CD4-positive, alpha-beta memory T cell (primary cell): ENCODE results near the gene EPHB1. TPM values are rescaled to one million over a fixed set of nuclear protein-coding genes. Genes with fewer than 3 reads are reported as not detected.
"Not testable (repeated sequence)": the region's sequence is repeated elsewhere in the genome, so short reads cannot be mapped to it uniquely, and the experiment has no call there.

Experiments used
- CTCF ChIA-PET: fragments of 350-600 bp; sonication (Branson Sonifier 250); formaldehyde crosslinking; loops from one replicate; lab custom pipeline; 2021; ENCODE audit warnings: inconsistent platforms; ENCODE audit not compliant: partially characterized antibody; lab: Charles Lee
- POLR2A ChIA-PET: fragments of 350-600 bp; sonication (Branson Sonifier 250); formaldehyde crosslinking; loops from one replicate; lab custom pipeline; 2021; ENCODE audit not compliant: partially characterized antibody; lab: Charles Lee
- DNase-seq, 5 donors: peaks; one replicate each; pipeline versions ENCODE4 v3.0.0 to v3.0.0-alpha.2; 2020 to 2022; ENCODE audit warnings: mixed read lengths in 1 of 5
- H3K27ac ChIP-seq: one replicate; pipeline ENCODE4 v1.7.0; 2013; ENCODE audit warnings: low read depth, low read length
- H3K27me3 ChIP-seq: 2 replicates; pipeline ENCODE4 v1.7.0; 2013; ENCODE audit warnings: mild to moderate bottlenecking, low read length, moderate library complexity; ENCODE audit not compliant: insufficient read depth
- H3K36me3 ChIP-seq: 2 replicates; pipeline ENCODE4 v1.7.0; 2013; ENCODE audit warnings: mild to moderate bottlenecking, low read length, moderate library complexity; ENCODE audit not compliant: insufficient read depth
- H3K4me1 ChIP-seq: 2 replicates; pipeline ENCODE4 v1.7.0; 2013; ENCODE audit warnings: mild to moderate bottlenecking, low read length, moderate library complexity; ENCODE audit not compliant: insufficient read depth
- H3K4me3 ChIP-seq, 2 donors: one replicate each; pipeline ENCODE4 v1.7.0; 2013; ENCODE audit warnings: low read length in 2 of 2, mild to moderate bottlenecking in 1 of 2
- H3K9me3 ChIP-seq, 2 donors: one replicate each; pipeline ENCODE4 v1.7.0; 2013; ENCODE audit warnings: low read length in 2 of 2, control low read depth in 1 of 2; ENCODE audit not compliant: control insufficient read depth in 1 of 2
- H3K27ac Mint-ChIP-seq, 7 donors: one replicate each; pipeline ENCODE4 v1.8.0; 2020 to 2021; ENCODE audit warnings: mixed read lengths in 7 of 7, mild to moderate bottlenecking in 6 of 7, inconsistent platforms in 3 of 7, moderate library complexity in 3 of 7
- H3K27me3 Mint-ChIP-seq, 2 donors: one replicate each; pipeline ENCODE4 v1.8.0; 2020 to 2021; ENCODE audit warnings: mixed read lengths in 2 of 2
- H3K36me3 Mint-ChIP-seq, 2 donors: one replicate each; pipeline ENCODE4 v1.8.0; 2020 to 2021; ENCODE audit warnings: mixed read lengths in 2 of 2, inconsistent platforms in 1 of 2, mild to moderate bottlenecking in 1 of 2
- H3K4me1 Mint-ChIP-seq, 4 donors: one replicate each; pipeline ENCODE4 v1.8.0; 2020 to 2021; ENCODE audit warnings: mixed read lengths in 4 of 4, mild to moderate bottlenecking in 1 of 4
- H3K4me3 Mint-ChIP-seq, 8 donors: one replicate each; pipeline ENCODE4 v1.8.0; 2020 to 2021; ENCODE audit warnings: mixed read lengths in 8 of 8, mild to moderate bottlenecking in 7 of 8, moderate library complexity in 6 of 8, inconsistent platforms in 3 of 8
- H3K9me3 Mint-ChIP-seq, 8 donors: one replicate each; pipeline ENCODE4 v1.8.0; 2020 to 2021; ENCODE audit warnings: mixed read lengths in 8 of 8, mild to moderate bottlenecking in 5 of 8, inconsistent platforms in 3 of 8, moderate library complexity in 1 of 8
- intact Hi-C: fragments of 100-400 bp; cut with micrococcal nuclease; formaldehyde crosslinking; loops from one replicate; pipeline ENCODE4 v1.15.1; 2023
- polyA plus RNA-seq, 2 donors: library from polyadenylated mRNA; unstranded; fragments of 300-500 nt; fragmentation: Illumina TruSeq; gene quantifications; one replicate each; pipeline ENCODE4 v1.2.3, GENCODE V29; 2021
- total RNA-seq, 2 experiments: library from RNA; stranded (reverse); gene quantifications; one replicate each; pipeline ENCODE4 v1.2.3, GENCODE V29; 2021

EPHB1 gene
- total and polyA plus RNA-seq, 4 experiments from 2014 or later = 0.30 to 0.69 (median 0.43) TPM; not detected in 1

GRCh38 chr3:134992586-134992985 lies 197.5 kb downstream of the EPHB1 start:
- Mint-ChIP-seq H3K27me3 (peaks cover 0 to 7% of the 10 kb centered on the region in 2 donors), H3K27ac (no peak overlapping the region), H3K36me3 (no peaks in the 10 kb centered on the region), H3K4me1 (no peaks in the 10 kb centered on the region), H3K4me3 (no peak overlapping the region), H3K9me3 (peaks cover 0 to 4% (median 0%) of the 10 kb centered on the region in 8 donors)
- intact Hi-C loops = no loop called here
- Histone ChIP-seq H3K27ac (no peak overlapping the region), H3K4me1 (no peaks in the 10 kb centered on the region), H3K9me3 (no peaks in the 10 kb centered on the region), H3K4me3 (no peak overlapping the region), H3K36me3 (no peaks in the 10 kb centered on the region), H3K27me3 (no peaks in the 10 kb centered on the region)
- DNase-seq = no peak
- POLR2A ChIA-PET = no interaction called here
- CTCF ChIA-PET = no interaction called here

- no peaks in the 10 kb centered on the region for H3K36me3 ChIP-seq
- H3K9me3 ChIP-seq = no peaks in the 10 kb centered on the region
- H3K27ac Mint-ChIP-seq = no peak overlapping the region
- H3K4me3 Mint-ChIP-seq = no peak overlapping the region
- CTCF ChIA-PET = no interaction called here
- H3K4me3 ChIP-seq = no peak overlapping the region
- no peaks in the 10 kb centered on the region for H3K36me3 Mint-ChIP-seq
- no peak overlapping the region for H3K27ac ChIP-seq
- no peaks in the 10 kb centered on the region for H3K4me1 Mint-ChIP-seq
- POLR2A ChIA-PET = no interaction called here
- H3K9me3 Mint-ChIP-seq = peaks cover 0 to 4% (median 0%) of the 10 kb centered on the region in 8 donors
- no peak for DNase-seq
- intact Hi-C loops = no loop called here
- H3K27me3 Mint-ChIP-seq = peaks cover 0 to 8% of the 10 kb centered on the region in 2 donors
- no peaks in the 10 kb centered on the region for H3K4me1 ChIP-seq
- no peaks in the 10 kb centered on the region for H3K27me3 ChIP-seq
These were observed 198.0 kb downstream of the EPHB1 start for GRCh38 chr3:134993011-134993410.

- no peaks in the 10 kb centered on the region for H3K27me3 ChIP-seq
- H3K4me1 ChIP-seq = no peaks in the 10 kb centered on the region
- peaks cover 0 to 5% (median 0%) of the 10 kb centered on the region in 8 donors for H3K9me3 Mint-ChIP-seq
- H3K36me3 Mint-ChIP-seq = no peaks in the 10 kb centered on the region
- H3K4me1 Mint-ChIP-seq = no peaks in the 10 kb centered on the region
- peaks cover 0 to 11% of the 10 kb centered on the region in 2 donors for H3K27me3 Mint-ChIP-seq
- H3K36me3 ChIP-seq = no peaks in the 10 kb centered on the region
- CTCF ChIA-PET = no interaction called here
- no peak overlapping the region for H3K4me3 Mint-ChIP-seq
- no peak overlapping the region for H3K4me3 ChIP-seq
- H3K9me3 ChIP-seq = no peaks in the 10 kb centered on the region
- DNase-seq = no peak
- H3K27ac ChIP-seq = no peak overlapping the region
- no peak overlapping the region for H3K27ac Mint-ChIP-seq
- POLR2A ChIA-PET = no interaction called here
- intact Hi-C loops = no loop called here
These were observed 203.1 kb downstream of the EPHB1 start for GRCh38 chr3:134998158-134998557.

- H3K36me3 Mint-ChIP-seq = no peaks in the 10 kb centered on the region
- DNase-seq = no peak
- intact Hi-C loops = no loop called here
- no peak overlapping the region for H3K4me3 ChIP-seq
- ChIA-PET CTCF (no interaction called here), POLR2A (no interaction called here)
- no peak overlapping the region for H3K27ac ChIP-seq
- peak overlapping the region in 1 of 8 donors; percentile 11 for H3K4me3 Mint-ChIP-seq
- H3K27me3 Mint-ChIP-seq = peaks cover 0 to 11% of the 10 kb centered on the region in 2 donors
- H3K4me1 Mint-ChIP-seq = no peaks in the 10 kb centered on the region
- H3K9me3 ChIP-seq = no peaks in the 10 kb centered on the region
- no peaks in the 10 kb centered on the region for H3K36me3 ChIP-seq
- no peaks in the 10 kb centered on the region for H3K27me3 ChIP-seq
- H3K9me3 Mint-ChIP-seq = peaks cover 0 to 5% (median 0%) of the 10 kb centered on the region in 8 donors
- no peak overlapping the region for H3K27ac Mint-ChIP-seq
- H3K4me1 ChIP-seq = no peaks in the 10 kb centered on the region
These were observed 203.8 kb downstream of the EPHB1 start for GRCh38 chr3:134998855-134999254.

GRCh38 chr3:135000465-135000864 lies 205.4 kb downstream of the EPHB1 start:
- H3K9me3 Mint-ChIP-seq = peaks cover 0 to 5% (median 0%) of the 10 kb centered on the region in 8 donors
- H3K27ac Mint-ChIP-seq = no peak overlapping the region
- Histone ChIP-seq H3K4me3 (no peak overlapping the region), H3K27me3 (no peaks in the 10 kb centered on the region), H3K9me3 (no peaks in the 10 kb centered on the region), H3K36me3 (no peaks in the 10 kb centered on the region), H3K4me1 (no peaks in the 10 kb centered on the region), H3K27ac (no peak overlapping the region)
- intact Hi-C loops = no loop called here
- peaks cover 0 to 11% of the 10 kb centered on the region in 2 donors for H3K27me3 Mint-ChIP-seq
- ChIA-PET POLR2A (no interaction called here), CTCF (no interaction called here)
- no peak overlapping the region for H3K4me3 Mint-ChIP-seq
- H3K4me1 Mint-ChIP-seq = no peaks in the 10 kb centered on the region
- no peak for DNase-seq
- H3K36me3 Mint-ChIP-seq = no peaks in the 10 kb centered on the region

- H3K27me3 ChIP-seq, H3K9me3 ChIP-seq, H3K9me3 Mint-ChIP-seq, H3K4me1 Mint-ChIP-seq, H3K4me3 Mint-ChIP-seq, H3K27ac ChIP-seq, H3K27ac Mint-ChIP-seq, H3K36me3 Mint-ChIP-seq, H3K27me3 Mint-ChIP-seq, DNase-seq, POLR2A ChIA-PET, CTCF ChIA-PET, H3K4me3 ChIP-seq, intact Hi-C loops, H3K4me1 ChIP-seq, H3K36me3 ChIP-seq: not testable (repeated sequence)
These were observed 210.6 kb downstream of the EPHB1 start for GRCh38 chr3:135005616-135006015.

- H3K27me3 Mint-ChIP-seq = no peaks in the 10 kb centered on the region
- ChIA-PET POLR2A (no interaction called here), CTCF (no interaction called here)
- no peak overlapping the region for H3K27ac ChIP-seq
- no peak overlapping the region for H3K27ac Mint-ChIP-seq
- H3K36me3 Mint-ChIP-seq = no peaks in the 10 kb centered on the region
- no peak overlapping the region for H3K4me3 Mint-ChIP-seq
- H3K27me3 ChIP-seq = no peaks in the 10 kb centered on the region
- no peak for DNase-seq
- H3K4me3 ChIP-seq = no peak overlapping the region
- no peaks in the 10 kb centered on the region for H3K4me1 ChIP-seq
- H3K36me3 ChIP-seq = no peaks in the 10 kb centered on the region
- H3K9me3 Mint-ChIP-seq = peaks cover 0 to 5% (median 1%) of the 10 kb centered on the region in 8 donors
- intact Hi-C loops = no loop called here
- H3K9me3 ChIP-seq = no peaks in the 10 kb centered on the region
- H3K4me1 Mint-ChIP-seq = no peaks in the 10 kb centered on the region
These were observed 212.5 kb downstream of the EPHB1 start for GRCh38 chr3:135007607-135008006.

GRCh38 chr3:135008326-135008725 lies 213.3 kb downstream of the EPHB1 start:
- H3K27ac ChIP-seq = no peak overlapping the region
- CTCF ChIA-PET = no interaction called here
- Mint-ChIP-seq H3K36me3 (no peaks in the 10 kb centered on the region), H3K27ac (no peak overlapping the region), H3K4me3 (no peak overlapping the region), H3K27me3 (no peaks in the 10 kb centered on the region), H3K4me1 (no peaks in the 10 kb centered on the region), H3K9me3 (peaks cover 0 to 5% (median 1%) of the 10 kb centered on the region in 8 donors)
- POLR2A ChIA-PET = no interaction called here
- DNase-seq = no peak
- no peaks in the 10 kb centered on the region for H3K9me3 ChIP-seq
- intact Hi-C loops = no loop called here
- H3K4me1 ChIP-seq = no peaks in the 10 kb centered on the region
- no peaks in the 10 kb centered on the region for H3K36me3 ChIP-seq
- no peaks in the 10 kb centered on the region for H3K27me3 ChIP-seq
- H3K4me3 ChIP-seq = no peak overlapping the region
